BLaER1 (cell line): ENCODE data around the gene DIPK1A.

Experiments used
- H3K27ac ChIP-seq: shearing (Covaris generic); formaldehyde crosslinking; 2 replicates; pipeline ENCODE4 v1.8.1; 2022
- H3K27me3 ChIP-seq: shearing (Covaris generic); formaldehyde crosslinking; 2 replicates; pipeline ENCODE4 v1.8.1; 2022
- H3K36me3 ChIP-seq: shearing (Covaris generic); formaldehyde crosslinking; 2 replicates; pipeline ENCODE4 v1.8.1; 2022
- H3K4me1 ChIP-seq: shearing (Covaris generic); formaldehyde crosslinking; 2 replicates; pipeline ENCODE4 v1.8.1; 2022
- H3K4me2 ChIP-seq: shearing (Covaris generic); formaldehyde crosslinking; 2 replicates; pipeline ENCODE4 v1.8.1; 2022
- H3K4me3 ChIP-seq: shearing (Covaris generic); formaldehyde crosslinking; 2 replicates; pipeline ENCODE4 v1.8.1; 2022
- H3K9ac ChIP-seq: shearing (Covaris generic); formaldehyde crosslinking; 2 replicates; pipeline ENCODE4 v1.8.1; 2022
- H3K9me3 ChIP-seq: shearing (Covaris generic); formaldehyde crosslinking; 2 replicates; pipeline ENCODE4 v1.8.1; 2022
- H4K20me1 ChIP-seq: shearing (Covaris generic); formaldehyde crosslinking; 2 replicates; pipeline ENCODE4 v1.8.1; 2022
- Cebpa-rat ChIP-seq: shearing (Covaris generic); IDR thresholded peaks from 2 replicates; pipeline ENCODE4 v1.8.1; 2022

Gene DIPK1A

DNA sequence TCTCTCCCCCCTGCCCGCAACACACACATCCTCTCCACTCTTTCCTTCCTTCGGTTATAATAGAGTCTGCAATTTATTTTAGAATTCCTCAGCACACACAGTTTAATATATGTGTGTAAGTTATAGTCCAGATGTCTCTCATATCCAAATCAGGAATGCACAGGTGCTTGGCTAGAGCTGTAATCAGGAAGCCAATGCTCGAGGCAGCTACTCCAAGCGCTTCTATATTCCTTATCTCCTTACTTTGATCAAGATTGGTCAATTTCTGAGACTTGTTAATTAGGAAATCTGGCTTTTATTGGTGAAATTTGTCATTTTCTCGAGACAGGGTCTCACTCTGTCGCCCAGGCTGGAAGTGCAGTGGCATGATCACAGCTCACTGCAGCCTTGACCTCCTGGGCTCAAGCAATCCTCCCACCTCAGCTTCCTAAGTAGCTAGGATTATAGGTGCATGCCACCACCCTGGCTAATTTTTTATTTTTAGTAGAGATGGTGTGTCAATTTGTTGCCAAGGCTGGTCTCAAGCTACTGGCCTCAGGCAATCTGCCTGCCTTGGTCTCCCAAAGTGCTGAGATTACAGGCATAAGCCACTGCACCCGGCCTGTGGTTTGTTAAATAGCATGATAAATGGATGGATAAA is 101.7 kb downstream of the DIPK1A start:
- TF ChIP-seq Cebpa-rat, result no peak
- Histone ChIP-seq H3K27ac (no peak overlapping the region), H3K27me3 (no peaks in the 10 kb centered on the region), H3K9ac (0 out of 2 replicates have a peak overlapping the region, but pooled peaks have one; percentile 18), H3K4me1 (peaks cover 8% of the 10 kb centered on the region), H3K9me3 (0 out of 2 replicates have a peak, but pooled peaks cover 3% of the 10 kb centered on the region), H3K4me2 (peak overlapping the region; percentile 78), H3K36me3 (no peaks in the 10 kb centered on the region), H3K4me3 (peak overlapping the region; percentile 55), H4K20me1 (no peaks in the 10 kb centered on the region)

- no peak overlapping the region for H3K27ac ChIP-seq
- 0 out of 2 replicates have a peak overlapping the region, but pooled peaks have one; percentile 18 for H3K9ac ChIP-seq
- no peak for TF ChIP-seq Cebpa-rat
- no peaks in the 10 kb centered on the region for H3K36me3 ChIP-seq
- H3K9me3 ChIP-seq, result 0 out of 2 replicates have a peak, but pooled peaks cover 3% of the 10 kb centered on the region
- H3K4me3 ChIP-seq, result peak overlapping the region; percentile 55
- H4K20me1 ChIP-seq, result no peaks in the 10 kb centered on the region
- peaks cover 8% of the 10 kb centered on the region for H3K4me1 ChIP-seq
- no peaks in the 10 kb centered on the region for H3K27me3 ChIP-seq
- H3K4me2 ChIP-seq, result peak overlapping the region; percentile 78
Measured at GRCh38 chr1:92858564-92859399, 102.5 kb downstream of the DIPK1A start.

GRCh38 chr1:92857817-92858216 is 103.4 kb downstream of the DIPK1A start:
- 0 out of 2 replicates have a peak, but pooled peaks cover 3% of the 10 kb centered on the region for H3K9me3 ChIP-seq
- peaks cover 14% of the 10 kb centered on the region for H3K4me1 ChIP-seq
- no peaks in the 10 kb centered on the region for H3K36me3 ChIP-seq
- H3K9ac ChIP-seq, result no peak overlapping the region
- no peak overlapping the region for H3K4me3 ChIP-seq
- no peaks in the 10 kb centered on the region for H3K27me3 ChIP-seq
- H3K27ac ChIP-seq, result no peak overlapping the region
- no peak for TF ChIP-seq Cebpa-rat
- no peak overlapping the region for H3K4me2 ChIP-seq
- H4K20me1 ChIP-seq, result no peaks in the 10 kb centered on the region

- H3K9ac ChIP-seq, result no peak overlapping the region
- 0 out of 2 replicates have a peak, but pooled peaks cover 3% of the 10 kb centered on the region for H3K9me3 ChIP-seq
- no peak overlapping the region for H3K4me3 ChIP-seq
- no peaks in the 10 kb centered on the region for H3K27me3 ChIP-seq
- H3K4me2 ChIP-seq, result no peak overlapping the region
- no peak overlapping the region for H3K27ac ChIP-seq
- H3K4me1 ChIP-seq, result peaks cover 28% of the 10 kb centered on the region
- TF ChIP-seq Cebpa-rat, result no peak
- H3K36me3 ChIP-seq, result peaks cover 2% of the 10 kb centered on the region; the same call in 1 of the 2 replicates
- H4K20me1 ChIP-seq, result no peaks in the 10 kb centered on the region
Measured at GRCh38 chr1:92855236-92855635, 106.0 kb downstream of the DIPK1A start.

GRCh38 chr1:92854101-92854785 is 107.0 kb downstream of the DIPK1A start:
- no peaks in the 10 kb centered on the region for H4K20me1 ChIP-seq
- peaks cover 7% of the 10 kb centered on the region; the same call in 1 of the 2 replicates for H3K36me3 ChIP-seq
- peaks cover 22% of the 10 kb centered on the region for H3K4me1 ChIP-seq
- H3K4me3 ChIP-seq, result no peak overlapping the region
- TF ChIP-seq Cebpa-rat, result no peak
- H3K27ac ChIP-seq, result no peak overlapping the region
- H3K9ac ChIP-seq, result no peak overlapping the region
- no peak overlapping the region for H3K4me2 ChIP-seq
- H3K9me3 ChIP-seq, result 0 out of 2 replicates have a peak, but pooled peaks cover 3% of the 10 kb centered on the region
- no peaks in the 10 kb centered on the region for H3K27me3 ChIP-seq

DNA sequence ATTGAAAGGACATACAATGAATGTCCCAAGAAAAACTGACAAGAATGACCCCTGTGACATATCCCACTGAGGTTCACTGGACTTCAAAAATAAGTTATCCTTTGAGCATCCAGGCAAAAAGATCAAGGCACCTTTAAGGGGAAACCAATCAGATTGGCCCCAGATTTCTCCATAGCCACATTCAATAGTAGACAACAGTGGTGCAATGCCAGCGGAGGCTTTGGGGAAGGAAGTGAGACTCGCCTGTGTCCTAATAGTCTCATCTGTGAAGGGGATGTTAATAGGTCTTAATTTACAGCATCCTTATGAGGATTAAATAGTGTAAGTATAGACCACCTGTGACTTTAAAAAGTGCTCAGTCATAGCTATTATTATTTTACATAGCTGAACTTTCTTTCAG is 108.0 kb downstream of the DIPK1A start:
- Histone ChIP-seq H3K27me3 (no peaks in the 10 kb centered on the region), H3K9me3 (0 out of 2 replicates have a peak, but pooled peaks cover 3% of the 10 kb centered on the region), H3K27ac (no peak overlapping the region), H3K36me3 (peaks cover 7% of the 10 kb centered on the region; the same call in 1 of the 2 replicates), H4K20me1 (no peaks in the 10 kb centered on the region), H3K4me1 (peaks cover 20% of the 10 kb centered on the region), H3K4me2 (no peak overlapping the region), H3K4me3 (no peak overlapping the region), H3K9ac (no peak overlapping the region)
- TF ChIP-seq Cebpa-rat, result no peak

DNA sequence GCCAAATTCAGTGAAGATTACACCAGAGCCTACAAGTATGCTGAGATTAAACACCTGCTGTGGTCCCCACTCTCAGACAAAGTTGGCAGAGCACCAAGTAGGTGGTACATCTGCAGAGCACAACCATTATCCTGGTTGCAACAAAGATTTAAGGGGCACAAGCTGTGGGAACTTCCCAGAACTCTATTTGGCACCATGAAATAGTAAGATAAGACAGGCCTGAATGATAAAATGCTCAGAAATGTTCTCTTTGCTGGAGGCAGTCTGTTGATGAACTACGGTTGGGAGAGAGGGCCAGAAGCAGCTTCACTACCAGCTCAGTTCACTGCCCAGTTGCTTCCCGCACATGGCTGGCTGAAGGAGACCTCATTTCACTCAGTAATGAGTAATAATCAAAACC is 109.5 kb downstream of the DIPK1A start:
- H3K27me3 ChIP-seq, result no peaks in the 10 kb centered on the region
- H3K4me2 ChIP-seq, result peak overlapping the region; percentile 61
- no peak overlapping the region for H3K4me3 ChIP-seq
- 0 out of 2 replicates have a peak, but pooled peaks cover 3% of the 10 kb centered on the region for H3K9me3 ChIP-seq
- H3K4me1 ChIP-seq, result peaks cover 20% of the 10 kb centered on the region
- H3K27ac ChIP-seq, result no peak overlapping the region
- no peak overlapping the region for H3K9ac ChIP-seq
- no peak for TF ChIP-seq Cebpa-rat
- no peaks in the 10 kb centered on the region for H4K20me1 ChIP-seq
- H3K36me3 ChIP-seq, result peaks cover 7% of the 10 kb centered on the region; the same call in 1 of the 2 replicates

DNA sequence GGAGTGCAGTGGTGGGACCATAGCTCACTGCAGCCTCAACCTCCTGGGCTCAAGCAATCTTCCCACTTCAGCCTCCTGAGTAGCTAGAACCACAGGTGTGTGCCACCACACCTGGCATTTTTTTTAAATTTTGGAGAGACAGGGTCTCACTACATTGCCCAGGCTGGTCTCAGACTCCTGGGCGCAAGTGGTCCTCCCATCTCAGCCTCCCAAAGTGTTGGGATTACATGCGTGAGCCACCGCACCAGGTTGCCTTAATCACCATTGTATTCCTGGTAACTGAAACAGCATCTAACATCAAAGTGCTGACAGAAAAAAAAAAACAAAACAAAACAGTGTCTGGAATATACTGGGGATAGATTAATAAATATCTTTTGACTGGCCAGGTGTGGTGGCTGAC is 111.2 kb downstream of the DIPK1A start:
- H3K27me3 ChIP-seq, result no peaks in the 10 kb centered on the region
- H3K36me3 ChIP-seq, result peaks cover 7% of the 10 kb centered on the region; the same call in 1 of the 2 replicates
- no peak overlapping the region for H3K9ac ChIP-seq
- no peak overlapping the region for H3K4me3 ChIP-seq
- no peak overlapping the region for H3K27ac ChIP-seq
- peaks cover 20% of the 10 kb centered on the region for H3K4me1 ChIP-seq
- no peaks in the 10 kb centered on the region for H4K20me1 ChIP-seq
- no peak for TF ChIP-seq Cebpa-rat
- no peaks in the 10 kb centered on the region for H3K9me3 ChIP-seq
- no peak overlapping the region for H3K4me2 ChIP-seq

DNA sequence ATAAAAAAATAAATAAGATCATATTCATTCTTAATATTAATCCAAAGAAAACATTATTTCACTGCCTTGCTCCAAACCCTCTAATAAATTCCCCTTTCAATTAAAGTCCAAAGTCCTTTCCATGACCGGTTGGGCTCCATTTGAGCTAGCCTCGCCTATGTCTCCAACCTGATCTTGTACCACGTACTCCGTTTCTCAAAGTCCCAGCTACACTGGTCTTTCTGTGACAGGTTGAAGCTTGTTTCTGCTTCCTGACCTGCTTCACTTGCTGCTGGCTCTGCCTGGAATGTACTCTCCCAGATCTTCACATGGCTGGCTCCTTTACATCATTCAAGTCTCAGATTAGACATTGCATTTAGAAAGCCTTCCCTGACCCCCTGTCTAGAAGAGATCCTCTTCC is 113.1 kb downstream of the DIPK1A start:
- Histone ChIP-seq H3K9me3 (no peaks in the 10 kb centered on the region), H3K4me3 (no peak overlapping the region), H3K36me3 (peaks cover 21% of the 10 kb centered on the region), H3K27me3 (no peaks in the 10 kb centered on the region), H4K20me1 (peaks cover 13% of the 10 kb centered on the region), H3K4me1 (peaks cover 17% of the 10 kb centered on the region), H3K27ac (no peak overlapping the region), H3K9ac (no peak overlapping the region), H3K4me2 (no peak overlapping the region)
- TF ChIP-seq Cebpa-rat, result no peak
